Measurements from ENCODE around the gene ASCC1.
A peak's percentile ranks its signal among the peaks of the same experiment; 100 is the strongest.
"Not testable (repeated sequence)": the region's sequence is repeated elsewhere in the genome, so short reads cannot be mapped to it uniquely, and the experiment has no call there.

Gene ASCC1

DNA sequence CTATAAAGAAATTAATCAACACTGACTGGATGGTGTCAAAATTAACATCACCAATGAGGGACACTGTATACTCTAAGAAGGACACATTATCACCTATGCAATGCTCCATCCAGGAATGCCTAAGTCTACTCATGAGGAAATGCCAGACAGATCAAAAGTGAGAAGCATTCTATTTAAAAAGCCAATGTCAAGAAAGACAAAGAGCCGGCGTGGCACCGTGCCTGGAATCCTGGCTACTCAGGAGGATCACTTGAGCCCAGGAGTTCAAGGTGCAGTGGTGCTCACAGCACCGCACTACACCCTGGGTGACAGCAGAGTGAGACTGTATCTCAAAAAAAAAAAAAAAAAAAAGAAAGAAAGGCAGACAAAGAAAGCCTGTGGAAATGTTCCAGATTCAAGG is 45.8 kb downstream of the ASCC1 start:
- no peak for DNase-seq (ENCODE audit: low read depth)

DNA sequence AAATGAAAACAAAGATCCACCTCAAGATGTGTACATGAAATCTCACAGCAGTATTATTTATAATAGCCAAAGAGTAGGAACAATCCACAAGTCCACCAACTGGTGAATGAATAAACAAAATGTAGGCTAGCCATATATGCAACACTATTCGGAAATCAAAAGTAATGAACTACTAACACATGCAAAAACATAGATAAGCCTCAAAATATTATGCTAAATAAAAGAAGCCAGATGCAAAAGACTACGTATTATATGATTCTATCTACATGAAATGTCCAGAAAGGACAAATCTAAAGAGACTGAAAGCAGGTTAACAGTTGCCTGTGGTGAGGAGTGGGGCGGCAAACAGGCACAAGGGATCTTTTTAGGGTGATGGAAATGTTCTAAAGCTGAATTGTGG is 49.0 kb downstream of the ASCC1 start:
- DNase-seq (ENCODE audit: low read depth), result no peak

DNA sequence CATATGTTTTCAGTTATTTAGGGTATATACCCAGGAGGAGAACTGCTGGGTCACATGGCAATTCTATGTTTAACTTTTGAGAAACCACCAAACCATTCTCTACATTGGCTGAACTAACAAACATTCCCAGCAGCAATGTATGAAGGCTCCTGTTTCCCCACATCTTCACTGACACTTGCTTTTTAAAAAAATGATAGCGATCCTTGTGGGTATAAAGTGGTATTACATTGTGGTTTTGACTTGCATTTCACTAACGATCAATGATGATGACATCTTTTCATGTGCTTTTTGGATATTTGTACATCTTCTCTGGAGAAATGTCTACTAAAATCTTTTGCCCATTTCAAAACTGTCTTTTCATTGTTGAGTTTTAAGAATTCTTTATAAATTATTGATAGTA is 51.5 kb downstream of the ASCC1 start:
- no peak for DNase-seq (ENCODE audit: low read depth)

DNA sequence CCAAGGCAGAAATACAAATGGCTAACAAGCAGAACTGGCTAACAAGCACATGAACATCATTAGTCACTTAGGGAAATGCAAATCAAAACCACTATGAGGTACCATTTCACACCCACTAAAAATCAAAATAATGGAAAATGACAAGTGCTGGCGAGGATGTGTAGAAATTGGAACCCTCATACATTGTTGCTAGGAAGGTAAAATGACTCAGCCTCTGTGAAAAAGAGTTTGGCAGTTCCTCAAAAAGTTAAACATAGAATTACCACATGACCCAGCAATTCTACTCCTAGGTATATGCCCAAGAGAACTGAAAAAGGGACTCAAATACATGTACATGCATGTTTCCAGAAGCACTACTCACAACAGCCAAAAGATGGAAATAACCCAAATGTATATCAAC is 53.1 kb downstream of the ASCC1 start:
- peak; percentile 23 for DNase-seq (ENCODE audit: low read depth)

DNA sequence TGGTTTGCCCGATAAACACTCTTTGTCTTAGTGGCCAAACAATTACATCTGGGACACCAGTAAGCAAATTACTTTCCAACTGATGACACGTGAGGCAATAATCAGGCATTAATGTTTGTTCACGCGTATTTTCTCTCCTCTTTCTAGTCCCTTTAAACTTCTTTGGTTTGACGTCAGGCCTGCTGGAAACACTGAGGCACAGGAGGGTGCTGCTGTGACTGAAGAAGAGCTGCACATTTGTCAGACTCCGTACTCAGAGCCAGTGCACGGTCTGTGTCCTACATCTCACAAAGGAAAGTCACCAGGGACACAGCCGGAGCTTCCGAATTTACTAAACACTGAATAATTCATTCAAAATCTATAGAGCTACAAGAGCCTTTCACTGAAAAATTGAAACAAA is 57.9 kb downstream of the ASCC1 start:
- DNase-seq (ENCODE audit: low read depth), result no peak

DNA sequence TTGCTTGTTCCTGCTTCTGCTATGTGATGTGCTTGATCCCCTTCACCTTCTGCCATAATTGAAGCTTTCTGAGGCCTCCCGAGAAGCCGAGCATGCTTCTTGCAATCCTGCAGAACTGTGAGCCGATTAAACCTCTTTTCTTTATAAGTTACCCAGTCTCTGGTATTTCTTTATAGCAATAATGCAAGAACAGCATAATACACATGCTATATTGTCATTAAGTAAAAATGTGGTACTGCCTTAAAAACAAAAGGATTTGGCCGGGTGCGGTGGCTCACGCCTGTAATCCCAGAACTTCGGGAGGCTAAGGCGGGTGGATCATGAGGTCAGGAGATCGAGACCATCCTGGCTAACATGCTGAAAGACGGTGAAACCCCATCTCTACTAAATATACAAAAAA is 59.9 kb downstream of the ASCC1 start:
- no peak for DNase-seq (ENCODE audit: low read depth)

DNA sequence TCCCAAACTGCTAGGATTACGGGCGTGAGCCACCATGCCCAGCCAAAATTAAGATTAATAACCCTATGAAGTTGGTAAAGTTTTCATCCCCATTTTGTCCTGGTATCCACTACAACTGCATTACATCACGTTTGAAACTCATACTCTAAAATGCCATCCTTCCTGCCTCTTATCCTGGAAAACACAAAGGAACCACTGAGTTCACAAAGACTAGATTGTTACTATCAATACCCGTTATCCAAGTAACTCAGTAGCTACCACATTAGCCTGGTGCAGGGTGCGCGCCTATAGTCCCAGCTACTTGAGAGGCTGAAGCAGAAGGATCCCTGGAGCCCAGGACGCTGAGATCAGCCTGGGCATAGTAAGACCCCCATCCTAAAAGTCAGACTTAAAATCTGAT is 63.8 kb downstream of the ASCC1 start:
- DNase-seq (ENCODE audit: low read depth), result no peak

DNA sequence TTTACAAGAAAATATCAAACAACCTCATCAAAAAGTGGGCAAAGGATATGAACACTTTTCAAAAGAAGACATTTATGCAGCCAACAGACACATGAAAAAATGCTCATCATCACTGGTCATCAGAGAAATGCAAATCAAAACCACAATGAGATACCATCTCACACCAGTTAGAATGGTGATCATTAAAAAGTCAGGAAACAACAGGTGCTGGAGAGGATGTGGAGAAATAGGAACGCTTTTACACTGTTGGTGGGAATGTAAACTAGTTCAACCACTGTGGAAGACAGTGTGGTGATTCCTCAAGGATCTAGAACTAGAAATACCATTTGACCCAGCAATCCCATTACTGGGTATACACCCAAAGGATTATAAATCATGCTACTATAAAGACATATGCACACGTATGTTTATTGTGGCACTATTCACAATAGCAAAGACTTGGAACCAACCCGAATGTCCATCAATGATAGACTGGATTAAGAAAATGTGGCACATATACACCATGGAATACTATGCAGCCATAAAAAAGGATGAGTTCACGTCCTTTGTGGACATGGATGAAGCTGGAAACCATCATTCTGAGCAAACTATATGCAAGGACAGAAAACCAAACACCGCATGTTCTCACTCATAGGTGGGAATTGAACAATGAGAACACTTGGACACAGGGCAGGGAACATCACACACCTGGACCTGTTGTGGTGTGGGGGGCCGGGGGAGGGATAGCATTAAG is 65.2 kb downstream of the ASCC1 start:
- DNase-seq (ENCODE audit: low read depth), result not testable (repeated sequence)

DNA sequence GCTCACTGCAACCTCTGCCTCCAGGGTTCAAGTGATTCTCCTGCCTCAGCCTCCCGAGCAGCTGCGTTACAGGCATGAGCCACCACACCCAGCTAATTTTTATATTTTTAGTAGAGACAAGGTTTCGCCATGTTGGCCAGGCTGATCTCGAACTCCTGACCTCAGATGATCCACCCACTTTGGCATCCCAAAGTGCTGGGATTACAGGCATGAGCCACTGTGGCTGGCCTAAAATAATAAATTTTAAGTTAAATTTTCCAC is 68.8 kb downstream of the ASCC1 start:
- not testable (repeated sequence) for DNase-seq (ENCODE audit: low read depth)

DNA sequence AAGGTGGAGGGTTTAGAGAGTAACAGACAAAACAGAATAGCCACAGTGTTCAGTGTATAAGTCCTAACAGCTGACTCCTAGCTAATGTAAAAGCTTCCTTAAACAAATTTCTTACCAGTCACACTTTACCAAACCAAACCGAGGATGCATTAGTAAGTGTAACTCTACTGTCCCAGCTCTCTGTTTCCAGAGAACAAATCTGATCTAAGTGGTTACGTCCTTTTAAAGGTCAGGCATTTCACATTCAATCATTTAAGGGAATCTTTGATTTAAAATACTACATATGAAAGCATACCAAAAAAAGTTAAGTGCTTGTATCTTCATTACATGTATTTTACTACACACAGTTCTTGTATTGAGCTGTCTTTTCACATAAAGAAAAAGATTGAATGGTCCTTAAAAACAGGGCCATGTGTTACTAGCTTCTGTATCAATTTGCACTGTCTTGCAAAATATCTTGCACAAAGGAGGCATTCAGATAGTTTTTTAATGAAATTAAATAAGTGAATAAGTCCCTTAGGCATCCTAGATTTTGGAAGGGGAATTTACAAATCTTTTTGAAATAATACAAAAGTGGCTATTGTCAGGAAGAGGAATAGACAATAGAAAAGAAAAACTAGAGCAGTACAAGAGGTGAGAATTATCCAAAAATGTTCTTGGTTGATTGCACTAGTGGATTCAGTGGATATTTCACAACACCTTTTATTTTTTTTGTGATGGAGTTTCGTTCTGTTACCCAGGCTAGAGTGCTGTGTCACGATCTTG is 69.3 kb downstream of the ASCC1 start:
- DNase-seq (ENCODE audit: low read depth), result no peak

DNA sequence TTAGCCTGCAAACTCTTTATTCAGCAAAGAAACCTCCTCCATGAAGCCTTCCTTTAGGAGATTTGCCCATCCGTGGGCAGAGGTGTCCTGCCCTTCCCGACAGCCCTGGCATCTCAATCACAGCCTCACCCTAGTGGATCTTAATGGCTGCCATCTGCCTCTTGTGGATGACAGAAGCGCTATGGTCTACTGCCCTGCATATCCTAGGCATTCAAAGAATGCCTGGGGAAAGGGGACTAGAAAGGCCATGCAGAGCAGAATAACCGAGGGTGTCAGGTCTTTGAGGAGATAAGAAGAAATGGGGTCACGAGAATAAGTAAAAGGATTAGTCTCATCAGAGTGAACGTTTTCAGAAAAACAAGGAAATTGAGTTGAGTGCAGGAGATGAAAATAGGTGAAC is 70.0 kb downstream of the ASCC1 start:
- no peak for DNase-seq (ENCODE audit: low read depth)

DNA sequence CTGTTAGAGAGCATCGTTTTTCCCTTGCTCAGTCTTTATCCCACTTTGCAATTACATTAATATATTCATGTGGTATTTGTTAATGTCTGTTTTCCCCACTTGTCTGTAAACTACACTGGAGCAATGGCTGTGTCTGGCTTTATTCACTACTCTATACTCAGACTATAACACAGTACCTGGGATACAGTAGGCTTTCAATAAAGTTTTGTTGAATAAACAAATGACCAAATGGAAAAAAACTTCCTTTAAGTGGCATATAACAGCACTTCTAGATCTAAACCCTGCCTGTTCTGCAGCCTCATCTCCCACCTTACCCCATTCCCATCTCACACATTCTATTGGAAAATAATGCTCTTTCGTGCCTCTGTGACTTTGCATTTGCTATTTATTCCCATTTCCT is 70.4 kb downstream of the ASCC1 start:
- no peak for DNase-seq (ENCODE audit: low read depth)

DNA sequence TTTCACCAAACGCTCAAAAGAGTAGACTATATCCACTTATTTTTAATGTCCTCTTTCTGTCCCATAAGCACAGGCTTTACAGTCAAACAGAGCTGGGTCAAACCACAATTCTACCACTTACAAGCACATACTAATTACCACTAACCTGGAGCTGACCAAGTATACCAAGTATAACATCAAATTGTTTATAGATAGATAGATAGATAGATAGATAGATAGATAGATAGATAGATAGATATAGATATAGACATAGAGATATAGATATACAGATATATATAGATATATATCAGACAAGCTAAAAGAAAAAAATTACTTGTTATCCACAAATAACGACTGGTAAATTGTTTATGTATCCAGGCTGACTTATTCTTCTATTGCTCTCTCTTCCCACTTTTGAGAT is 75.2 kb downstream of the ASCC1 start:
- DNase-seq (ENCODE audit: low read depth), result no peak

DNA sequence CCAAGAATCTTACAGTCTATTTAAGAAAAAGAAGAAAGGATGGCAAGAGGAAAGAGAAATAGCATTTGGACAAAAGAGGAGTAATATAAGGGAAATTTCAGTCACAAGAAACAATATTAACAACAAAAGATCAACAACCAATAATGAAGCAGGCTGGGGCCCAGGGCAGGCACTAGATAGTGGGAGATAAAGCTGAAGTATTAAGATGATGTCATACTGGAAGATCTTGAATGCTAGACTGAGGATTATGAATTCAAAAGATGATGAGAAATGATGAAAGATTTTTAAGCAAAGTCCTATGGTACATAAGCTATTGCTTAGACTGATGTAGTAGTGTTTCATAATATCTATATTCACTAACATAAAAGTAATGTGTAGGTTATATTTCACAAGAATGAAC is 75.9 kb downstream of the ASCC1 start:
- no peak for DNase-seq (ENCODE audit: low read depth)

DNA sequence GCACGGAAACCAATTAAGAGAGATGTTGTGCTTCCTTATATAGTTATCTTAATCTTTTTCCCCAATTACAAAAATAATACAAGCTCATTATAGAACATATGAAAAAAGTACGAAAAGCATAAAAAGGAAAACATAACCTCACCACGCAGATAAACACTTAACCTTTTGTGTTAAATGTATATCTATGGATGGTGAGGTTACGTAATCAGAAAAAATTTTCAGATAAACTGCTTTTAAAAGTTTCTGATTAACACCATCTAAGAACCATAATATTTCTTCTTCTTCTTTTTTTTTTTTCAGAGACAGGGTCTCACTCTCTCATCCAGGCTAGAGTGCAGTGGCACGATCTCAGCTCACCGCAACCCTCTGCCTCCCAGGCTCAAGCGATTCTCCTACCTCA is 78.5 kb downstream of the ASCC1 start:
- DNase-seq (ENCODE audit: low read depth), result no peak

DNA sequence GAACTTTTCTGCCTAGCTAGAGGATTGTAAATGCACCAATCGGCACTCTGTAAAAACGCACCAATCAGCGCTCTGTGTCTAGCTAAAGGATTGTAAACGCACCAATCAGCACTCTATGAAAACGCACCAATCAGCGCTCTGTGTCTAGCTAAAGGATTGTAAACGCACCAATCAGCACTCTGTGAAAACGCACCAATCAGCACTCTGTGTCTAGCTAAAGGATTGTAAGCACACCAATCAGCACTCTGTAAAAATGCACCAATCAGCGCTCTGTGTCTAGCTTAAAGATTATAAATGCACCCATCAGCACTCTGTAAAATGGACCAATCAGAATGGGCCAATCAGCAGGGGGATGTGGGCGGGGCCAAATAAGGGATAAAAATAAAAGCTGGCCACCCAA is 79.9 kb downstream of the ASCC1 start:
- DNase-seq (ENCODE audit: low read depth), result not testable (repeated sequence)

DNA sequence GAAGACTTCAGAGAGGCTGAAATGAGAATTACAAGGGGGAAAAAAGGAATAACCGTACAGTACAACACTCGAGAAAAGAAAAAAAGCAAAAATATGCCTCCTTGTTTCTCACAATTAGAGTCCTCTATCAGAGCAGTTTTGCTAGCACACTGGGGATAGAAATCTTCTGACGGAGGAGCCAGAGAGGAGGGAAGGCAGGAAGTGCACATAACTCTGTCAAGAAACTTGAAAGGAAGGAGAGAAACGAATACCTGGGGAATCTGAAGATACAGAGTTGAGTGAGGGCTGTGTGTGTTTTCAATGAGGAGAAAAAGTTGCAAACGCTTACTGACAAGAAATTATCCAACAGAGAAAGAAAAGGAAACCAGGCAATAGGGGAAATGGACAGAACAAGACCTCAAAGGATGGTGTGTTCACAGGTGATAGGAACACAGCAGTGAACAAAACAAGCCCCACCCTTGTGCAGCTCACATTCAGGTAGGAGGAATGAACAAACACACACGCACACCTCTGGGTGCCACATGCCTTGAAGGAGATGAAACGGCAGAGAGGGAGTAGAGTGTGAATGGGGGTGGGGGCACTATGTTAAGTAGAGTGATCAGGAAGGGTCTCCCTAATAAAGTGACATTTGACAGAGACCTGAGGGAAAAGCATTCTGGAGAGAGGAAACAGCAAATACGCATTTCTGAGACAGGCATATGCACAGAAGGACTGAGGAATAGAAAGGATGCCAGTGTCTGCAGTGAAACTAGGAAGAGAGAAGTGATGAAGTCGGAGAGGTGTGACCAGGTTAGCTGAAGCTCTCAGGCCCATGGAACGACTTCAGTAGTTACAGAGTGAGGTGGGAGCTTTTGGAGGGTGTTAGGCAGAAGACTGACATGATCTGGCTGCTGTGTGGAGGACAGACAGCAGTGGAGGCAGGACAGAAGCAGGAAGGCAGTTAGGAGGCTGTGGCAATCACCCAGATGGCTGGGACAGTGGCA is 81.0 kb downstream of the ASCC1 start:
- DNase-seq (ENCODE audit: low read depth), result no peak

DNA sequence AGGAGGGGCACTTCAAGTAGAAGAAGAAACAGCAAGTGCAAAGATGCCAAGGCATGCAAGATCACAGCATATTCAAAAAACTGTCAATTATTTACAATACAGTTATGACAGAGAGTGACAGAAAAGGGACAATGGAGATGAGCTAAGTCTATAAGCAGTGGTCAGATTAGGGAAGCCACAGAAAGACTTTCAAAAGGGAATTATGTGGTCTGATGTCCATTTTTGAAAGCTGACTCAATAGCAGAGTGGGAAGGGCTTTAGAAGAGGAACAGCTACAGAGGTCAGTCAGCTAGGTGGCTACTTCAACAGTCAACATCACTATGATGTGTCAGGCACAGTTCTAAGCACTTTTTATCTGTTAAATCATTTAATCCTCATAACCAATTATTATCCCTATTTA is 82.6 kb downstream of the ASCC1 start:
- DNase-seq (ENCODE audit: low read depth), result peak; percentile 9

DNA sequence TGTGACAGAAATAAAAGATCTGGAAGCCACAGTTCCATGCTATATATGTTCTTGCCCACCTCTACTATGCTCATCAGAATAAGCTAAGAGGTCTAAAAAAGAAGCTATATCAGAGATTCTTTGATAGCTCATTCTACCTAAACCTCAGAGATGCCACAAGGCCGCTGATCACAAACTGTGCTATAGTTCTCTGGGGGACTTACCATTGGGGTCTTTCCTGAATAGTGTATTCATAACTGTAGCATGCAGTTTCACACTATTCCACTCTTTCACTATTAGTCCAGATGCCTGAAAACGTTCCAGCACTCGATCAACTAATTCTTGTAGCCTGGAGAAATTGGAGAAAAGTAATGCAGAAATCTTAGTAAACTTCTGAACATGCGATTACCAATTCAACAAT is 83.2 kb downstream of the ASCC1 start:
- DNase-seq (ENCODE audit: low read depth), result no peak

DNA sequence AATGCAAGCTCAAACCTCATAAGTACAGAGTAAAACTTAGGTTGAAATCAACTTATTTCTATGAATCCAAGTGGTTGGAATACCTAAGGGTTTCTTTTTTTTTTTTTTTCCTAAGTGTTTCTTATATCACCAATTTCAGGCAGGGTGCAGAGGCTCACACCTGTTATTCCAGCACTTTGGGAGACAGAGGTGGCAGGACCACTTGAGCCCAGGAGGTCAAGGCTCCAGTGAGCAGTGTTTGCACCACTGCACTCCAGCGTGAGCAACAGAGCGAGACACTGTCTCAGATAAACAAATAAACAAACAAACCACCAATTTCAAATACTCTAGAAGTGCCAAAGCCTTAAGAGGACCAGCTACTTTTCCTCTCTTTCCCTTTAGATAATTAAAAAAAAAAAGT is 88.5 kb downstream of the ASCC1 start:
- no peak for DNase-seq (ENCODE audit: low read depth)

DNA sequence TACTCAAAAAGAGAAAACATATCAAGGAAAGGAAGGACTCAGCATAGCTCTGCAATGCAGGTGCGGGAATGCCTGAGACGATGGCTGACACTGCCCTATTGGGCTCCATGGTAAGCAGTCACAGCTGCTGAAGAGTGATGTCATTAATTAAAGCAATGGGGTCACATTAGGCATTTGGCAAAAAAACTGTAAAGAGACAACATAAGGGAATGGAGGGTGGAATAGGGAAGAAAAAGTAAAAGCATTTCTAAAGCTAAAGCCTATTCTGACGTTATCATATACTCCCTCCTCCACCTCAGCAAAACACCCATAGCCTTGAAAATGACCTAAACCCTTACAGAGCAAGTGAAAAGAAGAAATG is 89.2 kb downstream of the ASCC1 start:
- no peak for DNase-seq (ENCODE audit: low read depth)

DNA sequence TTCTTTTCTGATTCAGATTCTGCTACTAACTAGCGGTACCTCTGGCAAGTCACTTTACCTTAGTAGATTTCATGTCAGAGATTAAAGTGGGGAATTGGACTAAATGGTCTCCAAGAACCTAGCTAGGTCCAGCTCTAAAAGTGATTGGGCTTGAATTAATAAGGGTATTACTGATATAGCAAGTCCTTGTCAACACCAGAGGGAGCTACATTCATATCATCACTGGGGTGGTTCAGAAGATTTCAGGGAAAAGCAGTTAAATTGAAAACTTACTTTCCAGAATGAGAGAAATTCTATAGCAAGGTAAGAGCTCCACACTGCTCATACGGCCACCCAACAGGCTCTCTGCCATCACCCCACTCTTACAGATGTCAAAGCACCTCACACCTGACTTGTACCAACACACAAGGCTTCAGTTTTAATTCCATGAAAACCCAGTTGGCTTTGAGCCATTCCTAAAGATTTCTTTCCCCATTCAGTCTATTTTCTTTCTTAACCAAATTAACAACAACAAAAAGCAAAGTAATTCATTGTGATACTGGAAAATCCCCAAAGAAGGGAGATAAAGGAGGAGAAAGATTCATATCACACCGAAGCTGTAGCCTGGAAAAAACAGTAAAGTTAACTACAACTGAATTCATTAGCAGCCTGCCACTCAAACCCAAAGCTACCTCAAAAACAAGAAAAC is 89.7 kb downstream of the ASCC1 start:
- peak; percentile 71 for DNase-seq (ENCODE audit: low read depth)

All from fibroblast of the conjunctiva (primary cell).